ENCODE data around the gene RAB11FIP5. TPM values are rescaled to one million over a fixed set of nuclear protein-coding genes. Genes with fewer than 3 reads are reported as not detected.

RAB11FIP5 gene
- total RNA-seq, 6 donors from 2014 or later, result 21.0 to 35.3 (median 29.9) TPM

GRCh38 chr2:73023497-73023896 is 89.3 kb downstream of the RAB11FIP5 start:
- 87 to 90% methylated on average over 1 of the region's 1 CpG for WGBS, 2 donors

More at GRCh38 chr2:73023497-73023896, 89.3 kb downstream of the RAB11FIP5 start:
- DNase-seq (no peak), ATAC-seq (ENCODE audit: low FRiP score in 2 of 2) (no peak)
- H3K27me3 ChIP-seq, result no peaks in the 10 kb centered on the region
- no peaks in the 10 kb centered on the region for H3K4me1 ChIP-seq
- peaks cover 0 to 18% (median 5%) of the 10 kb centered on the region in 4 donors for H3K36me3 ChIP-seq
- no peak overlapping the region for H3K27ac ChIP-seq
- no peaks in the 10 kb centered on the region for H3K9me3 ChIP-seq
- no peak for TF ChIP-seq CTCF (IDR thresholded peaks at IDR 0.05)
- no peak for TF ChIP-seq EP300 (IDR thresholded peaks at IDR 0.05)
- TF ChIP-seq POLR2AphosphoS5 (IDR thresholded peaks at IDR 0.05), result no peak
- TF ChIP-seq POLR2A (IDR thresholded peaks at IDR 0.05), result no peak
- H3K4me3 ChIP-seq, result no peak overlapping the region

Other genes with a start within 250 kb of the RAB11FIP5 start
- 10 to 100 TPM; 26.2 to 49.2 (median 34.2) TPM for gene SPR, start 225.5 kb downstream of the RAB11FIP5 start, total RNA-seq
- gene EMX1, start 195.4 kb downstream of the RAB11FIP5 start, total RNA-seq, result not detected
- 10 to 100 TPM; 10.8 to 44.0 (median 13.7) TPM for gene SFXN5, start 41.2 kb downstream of the RAB11FIP5 start, total RNA-seq
- gene NOTO, start 89.6 kb upstream of the RAB11FIP5 start, total RNA-seq, result under 1 TPM in 3 of 6 donors, not detected in 3; 0.09 to 0.15 (median 0.10) TPM
- gene SMYD5, start 101.3 kb upstream of the RAB11FIP5 start, total RNA-seq, result 10 to 100 TPM; 18.1 to 58.8 (median 21.2) TPM
- gene PRADC1, start 120.3 kb upstream of the RAB11FIP5 start, total RNA-seq, result 10 to 100 TPM in 5 of 6 donors, 1 to 10 TPM in 1; 6.7 to 21.6 (median 16.3) TPM
- 100 to 1,000 TPM in 5 of 6 donors, 10 to 100 TPM in 1; 70.2 to 183 (median 129) TPM for gene CCT7, start 121.4 kb upstream of the RAB11FIP5 start, total RNA-seq
- gene FBXO41, start 171.5 kb upstream of the RAB11FIP5 start, total RNA-seq, result 1 to 10 TPM; 1.5 to 9.4 (median 3.9) TPM
- gene EGR4, start 180.6 kb upstream of the RAB11FIP5 start, total RNA-seq, result under 1 TPM in 1 of 6 donors, not detected in 5; 0.10 TPM